Measurements from ENCODE around the gene GALNT15.

GALNT15 gene

GRCh38 chr3:16179771-16180736 is 5.6 kb downstream of the GALNT15 start:
- no peak overlapping the region for H3K4me3 ChIP-seq (ENCODE audit: low read depth, low read length)
- TF ChIP-seq CTCF (IDR thresholded peaks at IDR 0.05; ENCODE audit: low read depth, low read length, missing control alignments), result no peak
- no peak for DNase-seq (ENCODE audit: low read depth)

GRCh38 chr3:16180737-16181134 is 6.3 kb downstream of the GALNT15 start:
- no peak for TF ChIP-seq CTCF (IDR thresholded peaks at IDR 0.05; ENCODE audit: low read depth, low read length, missing control alignments)
- no peak overlapping the region for H3K4me3 ChIP-seq (ENCODE audit: low read depth, low read length)
- DNase-seq (ENCODE audit: low read depth), result no peak

- TF ChIP-seq CTCF (IDR thresholded peaks at IDR 0.05; ENCODE audit: low read depth, low read length, missing control alignments), result no peak
- DNase-seq (ENCODE audit: low read depth), result no peak
- no peak overlapping the region for H3K4me3 ChIP-seq (ENCODE audit: low read depth, low read length)
Measured at GRCh38 chr3:16181361-16181760, 6.9 kb downstream of the GALNT15 start.

GRCh38 chr3:16182183-16182582 is 7.7 kb downstream of the GALNT15 start:
- H3K4me3 ChIP-seq (ENCODE audit: low read depth, low read length), result no peak overlapping the region
- DNase-seq (ENCODE audit: low read depth), result no peak
- no peak for TF ChIP-seq CTCF (IDR thresholded peaks at IDR 0.05; ENCODE audit: low read depth, low read length, missing control alignments)

- no peak for TF ChIP-seq CTCF (IDR thresholded peaks at IDR 0.05; ENCODE audit: low read depth, low read length, missing control alignments)
- DNase-seq (ENCODE audit: low read depth), result no peak
- no peak overlapping the region for H3K4me3 ChIP-seq (ENCODE audit: low read depth, low read length)
Measured at GRCh38 chr3:16182612-16183011, 8.1 kb downstream of the GALNT15 start.

- DNase-seq (ENCODE audit: low read depth), result no peak
- no peak for TF ChIP-seq CTCF (IDR thresholded peaks at IDR 0.05; ENCODE audit: low read depth, low read length, missing control alignments)
- H3K4me3 ChIP-seq (ENCODE audit: low read depth, low read length), result no peak overlapping the region
Measured at GRCh38 chr3:16183082-16183481, 8.6 kb downstream of the GALNT15 start.

Measured in GM12864 (cell line).